CD4-positive, alpha-beta T cell treated with Interleukin-6 at 100 ng/mL for 8 hours (primary cell): ENCODE measurements around the gene ADPRS.

Source experiments
- DNase-seq: peaks from one replicate; pipeline ENCODE4 v3.0.0-alpha.2; 2020; ENCODE audit warnings: mixed read lengths, low spot score

Gene ADPRS

GRCh38 chr1:36133484-36133883, 44.8 kb downstream of the ADPRS start:
- DNase-seq = no peak

GRCh38 chr1:36134031-36134430, 45.3 kb downstream of the ADPRS start:
- no peak for DNase-seq

- peak; percentile 13 for DNase-seq
Observed at GRCh38 chr1:36134505-36135329, 46.0 kb downstream of the ADPRS start.

- DNase-seq = no peak
Observed at GRCh38 chr1:36135330-36135667, 46.6 kb downstream of the ADPRS start.

- DNase-seq = no peak
Observed at GRCh38 chr1:36135796-36136195, 47.1 kb downstream of the ADPRS start.

GRCh38 chr1:36136535-36136934, 47.8 kb downstream of the ADPRS start:
- DNase-seq = no peak

GRCh38 chr1:36137226-36137625, 48.5 kb downstream of the ADPRS start:
- DNase-seq = no peak

GRCh38 chr1:36137776-36138175, 49.1 kb downstream of the ADPRS start:
- DNase-seq = no peak

GRCh38 chr1:36139521-36139920, 50.8 kb downstream of the ADPRS start:
- DNase-seq = no peak

GRCh38 chr1:36142121-36142520, 53.4 kb downstream of the ADPRS start:
- no peak for DNase-seq

GRCh38 chr1:36143424-36143823, 54.7 kb downstream of the ADPRS start:
- DNase-seq = no peak
